GM20000 (cell line): ENCODE data around the gene NCKAP5.

Experiments
- DNase-seq: peaks from one replicate; pipeline ENCODE4 v3.0.0; 2012; ENCODE audit warnings: low spot score
- TF ChIP-seq, protein P1 (sequence below): IDR thresholded peaks from 2 replicates; pipeline ENCODE4 v1.5.1; 2012; ENCODE audit warnings: mild to moderate bottlenecking, control low read depth; ENCODE audit errors: extremely low read depth, missing control alignments

NCKAP5 gene

DNA sequence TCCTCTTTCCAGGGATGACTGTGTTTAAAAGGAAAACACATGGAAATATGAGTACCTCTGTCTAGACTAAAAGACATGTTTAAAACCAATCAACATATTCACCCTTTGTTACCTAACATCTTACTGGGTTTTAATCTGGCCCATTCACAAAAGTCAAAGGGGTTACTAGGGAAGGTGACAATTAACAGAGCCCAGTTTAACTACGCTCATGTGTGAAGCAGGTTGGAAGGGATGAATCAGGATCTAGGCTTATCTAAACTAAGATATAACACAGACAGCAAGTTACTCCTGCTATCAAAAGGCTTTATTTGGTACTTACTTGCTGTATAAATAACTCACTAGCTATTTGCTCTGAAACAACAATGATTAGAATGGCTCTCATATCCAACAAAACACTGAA, 337.0 kb downstream of the NCKAP5 start:
- DNase-seq = no peak

DNA sequence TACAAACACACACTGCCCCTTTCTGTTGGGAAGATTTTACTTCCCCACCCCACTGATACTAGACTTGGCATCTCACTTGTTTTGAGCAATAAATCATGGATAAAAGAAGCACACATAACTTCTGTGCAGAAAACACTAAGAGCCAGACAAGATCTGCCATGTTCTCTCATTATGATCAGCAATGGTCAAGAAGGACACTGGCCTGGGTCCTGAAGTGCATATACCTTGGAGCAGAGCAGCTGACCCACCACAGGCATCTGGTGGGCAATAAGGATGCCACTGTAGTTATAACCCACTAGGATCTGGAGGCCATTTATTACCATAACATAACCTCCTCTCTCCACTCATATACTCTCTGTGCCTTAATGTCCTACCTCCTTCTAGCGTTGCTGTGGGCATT, 338.3 kb downstream of the NCKAP5 start:
- TF ChIP-seq, protein P1, sequence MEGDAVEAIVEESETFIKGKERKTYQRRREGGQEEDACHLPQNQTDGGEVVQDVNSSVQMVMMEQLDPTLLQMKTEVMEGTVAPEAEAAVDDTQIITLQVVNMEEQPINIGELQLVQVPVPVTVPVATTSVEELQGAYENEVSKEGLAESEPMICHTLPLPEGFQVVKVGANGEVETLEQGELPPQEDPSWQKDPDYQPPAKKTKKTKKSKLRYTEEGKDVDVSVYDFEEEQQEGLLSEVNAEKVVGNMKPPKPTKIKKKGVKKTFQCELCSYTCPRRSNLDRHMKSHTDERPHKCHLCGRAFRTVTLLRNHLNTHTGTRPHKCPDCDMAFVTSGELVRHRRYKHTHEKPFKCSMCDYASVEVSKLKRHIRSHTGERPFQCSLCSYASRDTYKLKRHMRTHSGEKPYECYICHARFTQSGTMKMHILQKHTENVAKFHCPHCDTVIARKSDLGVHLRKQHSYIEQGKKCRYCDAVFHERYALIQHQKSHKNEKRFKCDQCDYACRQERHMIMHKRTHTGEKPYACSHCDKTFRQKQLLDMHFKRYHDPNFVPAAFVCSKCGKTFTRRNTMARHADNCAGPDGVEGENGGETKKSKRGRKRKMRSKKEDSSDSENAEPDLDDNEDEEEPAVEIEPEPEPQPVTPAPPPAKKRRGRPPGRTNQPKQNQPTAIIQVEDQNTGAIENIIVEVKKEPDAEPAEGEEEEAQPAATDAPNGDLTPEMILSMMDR = no peak
- no peak for DNase-seq

More for the DNA sequence above, 337.0 kb downstream of the NCKAP5 start:
- TF ChIP-seq, protein P1 = no peak

DNA sequence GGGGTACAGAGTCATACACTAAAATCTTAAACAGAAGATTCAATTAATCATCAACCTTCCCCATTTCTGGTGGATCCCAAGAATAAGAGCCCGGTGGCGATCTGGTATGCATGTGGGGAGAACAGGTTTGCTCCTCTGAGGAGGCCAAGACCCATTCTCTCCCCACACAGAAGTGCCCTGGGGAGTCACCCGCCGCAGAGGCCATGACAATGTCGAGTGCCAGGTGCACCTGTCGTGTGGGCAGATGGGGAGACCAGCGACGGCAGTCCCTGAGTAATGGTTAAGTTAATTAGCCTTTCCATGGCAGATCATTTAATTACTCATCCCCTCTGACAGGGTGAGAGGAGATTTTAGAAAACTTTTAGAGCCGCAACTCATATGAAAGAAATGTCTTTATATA, 345.0 kb downstream of the NCKAP5 start:
- DNase-seq = no peak
- TF ChIP-seq, protein P1 = no peak

DNA sequence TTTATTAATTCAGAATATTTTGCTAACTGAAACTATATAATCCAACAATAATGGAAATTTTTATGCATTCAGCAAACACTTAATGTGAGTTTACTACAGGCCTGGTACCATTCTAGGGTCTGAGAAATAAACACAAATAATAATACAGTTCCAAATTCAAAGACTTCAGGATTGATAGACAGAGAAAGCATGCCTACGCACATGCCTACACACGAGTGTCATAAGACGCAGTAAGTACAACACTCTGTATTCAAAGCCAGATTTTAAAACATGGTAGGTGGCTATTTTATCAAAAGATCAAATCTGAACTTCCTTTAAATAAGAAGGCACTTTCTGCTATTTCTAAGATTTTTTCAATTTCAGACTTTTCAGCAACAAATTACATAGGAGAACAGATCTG, 346.9 kb downstream of the NCKAP5 start:
- DNase-seq = no peak
- TF ChIP-seq, protein P1 = no peak

DNA sequence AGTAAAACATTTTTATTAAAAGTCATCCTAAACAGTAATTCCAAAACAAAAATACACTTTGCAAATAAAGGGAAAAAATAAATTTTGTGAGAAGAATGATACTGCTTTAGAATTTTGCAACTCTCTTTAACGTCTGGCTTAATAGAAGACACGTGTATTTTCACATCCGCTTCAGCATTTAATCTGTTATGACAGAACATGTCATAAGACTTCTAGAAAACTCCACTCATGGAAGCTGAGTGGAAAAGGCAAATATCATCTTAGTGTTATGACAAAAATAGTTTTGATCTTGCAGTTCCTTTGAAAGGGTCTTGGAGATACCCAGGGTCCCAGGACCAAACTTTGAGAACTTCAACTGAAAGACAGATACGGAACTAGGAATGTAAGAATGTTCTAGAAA, 350.1 kb downstream of the NCKAP5 start:
- DNase-seq = no peak
- TF ChIP-seq, protein P1 = no peak

DNA sequence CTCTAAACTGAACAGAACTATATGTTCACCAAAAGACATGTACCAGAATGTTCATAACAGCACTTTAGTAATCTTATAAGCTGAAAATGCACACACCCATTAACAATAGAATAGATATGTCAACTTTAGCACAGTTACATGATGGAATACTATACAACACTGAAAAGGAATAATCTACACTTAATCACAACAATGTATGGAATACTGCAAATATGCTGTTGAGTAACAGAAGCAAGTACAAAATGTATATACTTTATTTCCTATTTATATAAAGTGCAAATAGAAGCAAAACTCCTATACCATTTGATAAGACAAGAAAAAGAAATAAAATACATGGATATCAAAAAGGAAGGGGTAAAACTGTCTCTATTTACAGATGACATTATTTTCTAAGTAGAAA, 352.8 kb downstream of the NCKAP5 start:
- DNase-seq = no peak

DNA sequence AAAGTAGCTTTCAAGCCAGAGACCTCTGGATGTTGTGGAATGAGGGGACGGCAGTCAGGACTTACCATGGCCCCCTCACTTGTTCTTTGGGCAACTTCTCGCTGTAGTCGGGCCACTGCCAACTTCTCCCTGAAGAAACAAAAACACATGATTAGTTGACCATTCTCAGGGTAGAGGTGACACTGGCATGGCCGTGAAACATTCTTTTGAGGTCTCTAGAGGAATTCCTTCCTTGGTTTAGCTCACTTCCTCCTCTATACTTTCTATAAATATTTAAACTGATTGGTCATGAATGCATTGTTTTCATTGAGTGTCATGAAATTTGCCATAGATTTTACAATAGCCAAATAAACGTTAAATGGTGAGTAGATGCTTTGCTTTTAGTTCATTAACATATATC, 354.6 kb downstream of the NCKAP5 start:
- no peak for DNase-seq
- TF ChIP-seq, protein P1 = no peak

More for the DNA sequence above, 352.8 kb downstream of the NCKAP5 start:
- TF ChIP-seq, protein P1 = no peak
